Mucosa of rectum (tissue), 2 donors: Measurements from ENCODE around the gene TMEM81.

Experiments used
- H3K27ac ChIP-seq, 2 donors: one replicate each; pipeline ENCODE4 v1.7.0; 2013; ENCODE audit warnings: inconsistent platforms in 2 of 2, low read depth in 2 of 2, low read length in 2 of 2
- H3K27me3 ChIP-seq, 2 donors: one replicate each; pipeline ENCODE4 v1.7.0; 2013; ENCODE audit warnings: low read length in 2 of 2; ENCODE audit not compliant: control insufficient read depth in 2 of 2, insufficient read depth in 2 of 2
- H3K36me3 ChIP-seq, 2 donors: one replicate each; pipeline ENCODE4 v1.7.0; 2013; ENCODE audit warnings: low read length in 2 of 2; ENCODE audit not compliant: control insufficient read depth in 2 of 2, insufficient read depth in 2 of 2
- H3K4me1 ChIP-seq, 2 donors: one replicate each; pipeline ENCODE4 v1.7.0; 2013; ENCODE audit warnings: low read length in 2 of 2, mild to moderate bottlenecking in 1 of 2; ENCODE audit not compliant: control insufficient read depth in 2 of 2, insufficient read depth in 2 of 2
- H3K4me3 ChIP-seq, 2 donors: one replicate each; pipeline ENCODE4 v1.7.0; 2013; ENCODE audit warnings: low read length in 2 of 2
- H3K9ac ChIP-seq, 2 donors: one replicate each; pipeline ENCODE4 v1.7.0; 2013; ENCODE audit warnings: low read length in 2 of 2, low read depth in 1 of 2, mild to moderate bottlenecking in 1 of 2
- H3K9me3 ChIP-seq, 2 donors: one replicate each; pipeline ENCODE4 v1.7.0; 2013; ENCODE audit warnings: low read length in 2 of 2; ENCODE audit not compliant: control insufficient read depth in 2 of 2
- donor health status: healthy.
- donor health status: Normal muscosa, but diverticular disease.

Gene TMEM81

GRCh38 chr1:205053296-205053695 lies 31.0 kb downstream of the TMEM81 start:
- H3K27me3 ChIP-seq: no peaks in the 10 kb centered on the region
- no peak overlapping the region for H3K4me3 ChIP-seq
- H3K36me3 ChIP-seq: no peaks in the 10 kb centered on the region
- no peak overlapping the region for H3K9ac ChIP-seq
- H3K9me3 ChIP-seq: no peaks in the 10 kb centered on the region
- H3K4me1 ChIP-seq: no peaks in the 10 kb centered on the region
- no peak overlapping the region for H3K27ac ChIP-seq

DNA sequence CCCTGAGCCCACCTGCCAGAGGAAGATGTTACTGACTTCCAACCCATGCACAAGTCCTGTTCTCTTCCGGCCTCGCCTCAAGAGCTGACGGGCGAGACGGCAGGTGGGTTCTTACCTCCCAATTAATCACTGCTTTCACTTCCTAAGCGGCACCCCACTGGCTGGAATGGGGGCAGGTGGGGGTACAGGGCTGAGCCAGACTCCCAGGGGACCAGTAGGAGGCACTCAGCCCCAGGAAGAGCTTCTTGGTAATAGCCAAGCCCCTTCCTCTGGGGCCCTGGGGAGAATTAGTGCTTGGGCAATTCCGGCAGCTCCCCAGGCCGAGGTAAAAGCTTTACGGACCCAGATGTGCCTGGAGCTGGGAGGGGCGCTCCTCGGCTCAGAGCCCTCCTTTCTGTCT lies 31.6 kb downstream of the TMEM81 start:
- Histone ChIP-seq H3K4me3 (no peak overlapping the region), H3K36me3 (no peaks in the 10 kb centered on the region), H3K27ac (no peak overlapping the region), H3K9ac (no peak overlapping the region), H3K27me3 (no peaks in the 10 kb centered on the region), H3K4me1 (no peaks in the 10 kb centered on the region), H3K9me3 (no peaks in the 10 kb centered on the region)

GRCh38 chr1:205049479-205049878 lies 34.8 kb downstream of the TMEM81 start:
- Histone ChIP-seq H3K4me1 (no peaks in the 10 kb centered on the region), H3K36me3 (no peaks in the 10 kb centered on the region), H3K27me3 (peaks cover 12 to 16% of the 10 kb centered on the region in 2 donors)

DNA sequence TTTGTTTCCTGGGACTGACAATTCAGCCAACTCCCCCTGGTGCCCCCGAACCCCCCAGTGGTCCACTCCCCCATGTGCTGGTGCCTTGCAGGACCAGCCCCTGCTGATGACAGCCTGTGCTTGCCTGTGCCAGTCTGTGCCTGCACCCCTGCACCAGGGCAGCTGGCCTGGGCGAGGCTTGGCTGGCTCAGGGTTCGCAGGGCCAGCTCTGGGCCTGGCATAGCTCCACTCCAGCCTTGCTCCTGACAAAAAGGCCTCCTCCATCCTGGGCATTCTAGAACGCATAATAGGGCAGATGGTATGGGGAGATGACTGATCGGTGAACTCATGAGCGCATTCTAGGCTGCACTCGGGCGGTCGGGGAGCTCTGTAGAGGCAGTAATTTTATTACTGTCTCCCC lies 35.9 kb downstream of the TMEM81 start:
- H3K4me3 ChIP-seq: no peak overlapping the region
- no peak overlapping the region for H3K27ac ChIP-seq
- H3K36me3 ChIP-seq: no peaks in the 10 kb centered on the region
- no peaks in the 10 kb centered on the region for H3K9me3 ChIP-seq
- no peaks in the 10 kb centered on the region for H3K4me1 ChIP-seq
- H3K27me3 ChIP-seq: peaks cover 16 to 24% of the 10 kb centered on the region in 2 donors
- no peak overlapping the region for H3K9ac ChIP-seq

More at GRCh38 chr1:205049479-205049878, 34.8 kb downstream of the TMEM81 start:
- Histone ChIP-seq H3K4me3 (no peak overlapping the region), H3K27ac (no peak overlapping the region), H3K9ac (no peak overlapping the region), H3K9me3 (no peaks in the 10 kb centered on the region)

- H3K27me3 ChIP-seq: peaks cover 17 to 26% of the 10 kb centered on the region in 2 donors
- no peak overlapping the region for H3K4me3 ChIP-seq
- no peaks in the 10 kb centered on the region for H3K4me1 ChIP-seq
- H3K36me3 ChIP-seq: no peaks in the 10 kb centered on the region
- H3K27ac ChIP-seq: no peak overlapping the region
- H3K9me3 ChIP-seq: no peaks in the 10 kb centered on the region
- H3K9ac ChIP-seq: no peak overlapping the region
Measured at GRCh38 chr1:205047764-205048231, 36.5 kb downstream of the TMEM81 start.

- Histone ChIP-seq H3K27me3 (peaks cover 21 to 30% of the 10 kb centered on the region in 2 donors), H3K9me3 (no peaks in the 10 kb centered on the region), H3K9ac (no peak overlapping the region), H3K4me1 (no peaks in the 10 kb centered on the region), H3K27ac (no peak overlapping the region), H3K4me3 (no peak overlapping the region), H3K36me3 (no peaks in the 10 kb centered on the region)
Measured at GRCh38 chr1:205046870-205047269, 37.4 kb downstream of the TMEM81 start.

DNA sequence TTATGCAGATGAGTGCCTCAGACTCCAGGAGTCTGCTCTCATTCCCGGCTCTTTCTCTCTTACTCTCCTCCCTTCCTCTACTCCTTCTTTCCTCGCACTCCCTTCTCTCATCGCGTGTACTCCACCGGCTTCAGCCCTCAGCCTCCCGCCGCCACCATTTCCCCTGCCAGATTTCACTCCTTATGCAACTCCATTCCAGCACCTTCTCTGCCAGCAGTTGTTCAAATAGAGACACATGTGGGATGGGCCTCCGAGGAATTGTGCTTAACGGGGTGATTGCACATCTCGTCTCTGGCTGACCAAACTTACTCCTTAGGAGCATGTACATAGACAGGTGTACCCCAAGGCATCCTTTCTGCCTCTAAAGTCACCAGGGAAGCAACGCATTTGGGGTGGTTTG lies 39.1 kb downstream of the TMEM81 start:
- Histone ChIP-seq H3K4me3 (no peak overlapping the region), H3K4me1 (no peaks in the 10 kb centered on the region), H3K36me3 (no peaks in the 10 kb centered on the region), H3K9ac (no peak overlapping the region), H3K27ac (no peak overlapping the region), H3K9me3 (no peaks in the 10 kb centered on the region), H3K27me3 (peaks cover 30 to 33% of the 10 kb centered on the region in 2 donors)

- Histone ChIP-seq H3K4me1 (no peaks in the 10 kb centered on the region), H3K27me3 (peaks cover 30 to 33% of the 10 kb centered on the region in 2 donors)
Measured at GRCh38 chr1:205044741-205045140, 39.5 kb downstream of the TMEM81 start.

DNA sequence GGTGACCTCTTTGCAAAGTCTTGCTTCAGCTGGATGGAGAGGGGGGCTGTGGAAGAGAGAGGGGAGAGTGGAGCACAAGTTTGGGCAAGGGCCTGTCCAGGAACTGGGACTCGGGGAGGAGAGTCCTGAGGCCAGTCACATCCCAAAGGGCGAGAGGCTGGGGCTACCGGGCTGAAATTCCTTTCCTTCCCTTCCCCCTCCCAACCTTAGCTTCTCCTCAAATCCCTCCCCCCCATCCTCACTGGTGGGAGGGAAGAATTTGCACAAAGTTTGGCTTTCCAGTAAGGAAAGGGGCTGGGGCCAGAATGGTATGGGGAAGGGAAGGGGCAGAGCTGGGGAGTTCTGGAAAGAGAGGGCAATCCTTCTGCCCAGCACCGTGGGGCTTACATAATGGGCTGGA lies 40.4 kb downstream of the TMEM81 start:
- no peak overlapping the region for H3K4me3 ChIP-seq
- H3K9me3 ChIP-seq: no peaks in the 10 kb centered on the region
- H3K27me3 ChIP-seq: peaks cover 30 to 33% of the 10 kb centered on the region in 2 donors
- no peaks in the 10 kb centered on the region for H3K4me1 ChIP-seq
- H3K9ac ChIP-seq: no peak overlapping the region
- no peaks in the 10 kb centered on the region for H3K36me3 ChIP-seq
- no peak overlapping the region for H3K27ac ChIP-seq

More at GRCh38 chr1:205044741-205045140, 39.5 kb downstream of the TMEM81 start:
- no peak overlapping the region for H3K27ac ChIP-seq
- H3K4me3 ChIP-seq: no peak overlapping the region
- H3K36me3 ChIP-seq: no peaks in the 10 kb centered on the region
- no peaks in the 10 kb centered on the region for H3K9me3 ChIP-seq
- H3K9ac ChIP-seq: no peak overlapping the region

DNA sequence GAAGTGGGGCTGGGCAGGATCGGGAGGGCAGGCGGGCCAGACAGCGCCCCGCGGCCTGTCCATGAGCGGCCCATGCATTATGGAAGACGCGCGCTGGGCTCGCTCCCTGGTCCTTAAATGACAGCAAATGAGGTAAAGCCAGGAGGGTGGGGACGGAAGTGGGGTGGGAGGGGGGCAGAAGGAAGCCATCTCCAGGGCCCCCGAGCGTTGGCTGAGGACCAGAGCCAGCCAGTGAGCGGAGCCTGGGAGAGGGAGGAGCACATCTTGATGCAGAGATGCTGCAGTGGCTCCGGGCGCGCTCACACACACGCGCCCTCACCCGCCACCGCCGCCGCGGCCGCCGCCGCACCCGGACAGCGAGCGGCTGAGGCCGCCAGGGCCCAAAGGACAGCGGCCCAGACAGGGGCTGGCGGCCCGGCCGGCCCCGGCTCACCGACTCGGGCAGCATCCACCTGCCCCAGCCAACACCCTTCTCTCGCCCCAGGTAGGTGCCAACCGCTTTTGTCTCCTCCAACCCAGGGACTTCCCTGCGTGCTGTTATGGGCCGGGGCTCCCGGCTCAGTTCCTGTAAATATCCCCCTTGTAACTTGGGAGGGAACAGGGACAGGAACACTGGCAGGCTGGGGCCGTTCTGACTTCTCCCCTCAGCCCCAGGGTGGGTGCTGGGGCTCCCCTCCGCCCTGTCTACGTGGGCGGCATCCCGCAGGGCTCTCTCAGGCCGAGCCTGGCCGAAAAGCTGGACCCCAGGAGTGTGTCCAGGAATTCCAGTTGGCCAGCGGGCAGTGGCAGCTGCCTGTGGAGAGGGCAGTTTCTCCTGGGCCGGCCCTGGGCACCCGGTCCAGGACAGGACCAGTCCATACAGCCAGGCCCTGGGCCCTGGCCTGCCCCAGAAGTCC lies 41.1 kb downstream of the TMEM81 start, which contains the start of gene CNTN2:
Gene CNTN2 (plus strand): TSS at position 302 of the 896 bp plus-strand sequence. CDS start 9,974 bp downstream, outside the sequence.
- no peak within 1 kb of the TSS for H3K4me3 ChIP-seq
- no peak within 1 kb of the TSS for H3K27ac ChIP-seq
- H3K9me3 ChIP-seq: no peaks in the 10 kb centered on the region

More for the DNA sequence above, 41.1 kb downstream of the TMEM81 start, which contains the start of gene CNTN2:
- Histone ChIP-seq H3K4me1 (no peaks in the 10 kb centered on the region), H3K36me3 (no peaks in the 10 kb centered on the region), H3K27me3 (peaks cover 31 to 33% of the 10 kb centered on the region in 2 donors), H3K9ac (no peak within 1 kb of the TSS)
